ENCODE results near the gene OPN1LW.
"Not testable (repeated sequence)": the region's sequence is repeated elsewhere in the genome, so short reads cannot be mapped to it uniquely, and the experiment has no call there.

OPN1LW gene

DNA sequence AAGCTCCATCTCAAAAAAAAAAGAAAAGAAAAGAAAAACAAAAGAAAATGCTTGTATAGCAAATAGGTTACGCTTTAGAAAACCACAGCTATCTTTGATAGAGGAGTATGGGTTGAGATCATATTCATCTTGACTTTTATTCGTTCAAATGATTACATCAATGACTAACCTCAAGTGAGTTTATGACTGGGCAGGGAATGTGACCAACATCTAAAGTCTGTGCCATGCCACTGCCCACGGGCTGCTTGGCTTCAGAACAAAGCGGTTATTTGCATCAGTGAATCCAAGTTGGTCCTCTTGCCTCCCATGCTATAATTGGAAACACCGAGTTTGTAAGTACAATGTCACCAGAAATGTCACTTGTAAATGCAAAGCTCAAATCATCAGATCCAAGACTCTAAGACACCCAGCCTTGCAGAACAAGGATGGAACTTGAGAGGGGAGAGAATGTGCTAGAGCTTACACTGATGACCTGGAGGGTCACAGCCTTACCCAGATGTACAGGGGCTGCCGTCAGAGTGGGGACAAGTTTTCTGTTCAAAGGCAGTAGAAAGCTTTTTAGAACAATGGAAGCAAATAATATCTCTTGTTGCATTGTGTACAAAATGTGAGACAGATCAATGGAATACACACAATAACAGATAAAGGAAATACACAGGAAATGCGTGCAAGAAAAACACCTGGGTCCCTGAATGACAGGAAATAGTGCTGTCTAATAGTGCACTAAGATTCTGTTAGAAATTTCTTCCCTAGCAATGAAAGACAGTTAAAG lies 8.4 kb upstream of the OPN1LW start:
- no peak for DNase-seq

- peak; percentile 53 for DNase-seq
These were observed 7.3 kb upstream of the OPN1LW start for GRCh38 chrX:154136627-154137161.

- no peak for DNase-seq
These were observed 5.2 kb upstream of the OPN1LW start for GRCh38 chrX:154138857-154139256.

DNA sequence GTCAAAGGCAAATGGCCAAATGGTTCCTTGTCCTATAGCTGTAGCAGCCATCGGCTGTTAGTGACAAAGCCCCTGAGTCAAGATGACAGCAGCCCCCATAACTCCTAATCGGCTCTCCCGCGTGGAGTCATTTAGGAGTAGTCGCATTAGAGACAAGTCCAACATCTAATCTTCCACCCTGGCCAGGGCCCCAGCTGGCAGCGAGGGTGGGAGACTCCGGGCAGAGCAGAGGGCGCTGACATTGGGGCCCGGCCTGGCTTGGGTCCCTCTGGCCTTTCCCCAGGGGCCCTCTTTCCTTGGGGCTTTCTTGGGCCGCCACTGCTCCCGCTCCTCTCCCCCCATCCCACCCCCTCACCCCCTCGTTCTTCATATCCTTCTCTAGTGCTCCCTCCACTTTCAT lies 3.8 kb upstream of the OPN1LW start:
- no peak for DNase-seq

- DNase-seq = no peak
These were observed 3.3 kb upstream of the OPN1LW start for GRCh38 chrX:154140742-154141141.

DNA sequence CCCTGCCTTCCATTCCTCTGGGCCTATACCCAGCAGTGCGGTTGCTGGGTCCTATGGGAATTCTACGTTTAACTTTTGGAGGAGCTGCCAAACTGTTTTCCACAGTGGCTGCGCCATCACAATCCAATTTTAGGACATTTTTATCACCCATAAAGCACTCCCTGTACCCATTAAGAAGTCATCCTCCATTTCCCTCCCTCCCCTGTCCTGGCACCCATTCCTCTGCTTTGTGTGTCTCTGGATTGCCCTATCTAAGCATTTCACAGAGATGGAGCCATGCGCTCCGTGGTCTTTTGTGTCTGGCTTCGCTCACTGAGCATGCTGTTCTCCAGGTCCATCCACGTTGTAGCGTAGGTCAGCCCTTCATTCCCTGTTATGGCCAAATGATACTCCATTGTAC lies 1.7 kb upstream of the OPN1LW start:
- no peak for DNase-seq

- DNase-seq = no peak
These were observed 895 bp upstream of the OPN1LW start for GRCh38 chrX:154142950-154143745.

GRCh38 chrX:154151030-154151429 lies 7.0 kb downstream of the OPN1LW start:
- not testable (repeated sequence) for DNase-seq

DNA sequence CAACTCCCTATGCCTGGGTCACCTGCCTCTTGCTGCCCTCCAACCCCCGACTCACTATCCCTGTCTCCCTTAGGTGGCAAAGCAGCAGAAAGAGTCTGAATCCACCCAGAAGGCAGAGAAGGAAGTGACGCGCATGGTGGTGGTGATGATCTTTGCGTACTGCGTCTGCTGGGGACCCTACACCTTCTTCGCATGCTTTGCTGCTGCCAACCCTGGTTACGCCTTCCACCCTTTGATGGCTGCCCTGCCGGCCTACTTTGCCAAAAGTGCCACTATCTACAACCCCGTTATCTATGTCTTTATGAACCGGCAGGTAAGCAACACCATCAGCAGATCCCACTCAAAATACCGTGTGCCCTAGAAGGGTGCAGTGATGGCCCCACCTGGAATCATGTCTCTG lies 12.2 kb downstream of the OPN1LW start:
- not testable (repeated sequence) for DNase-seq

GRCh38 chrX:154157207-154157606 lies 13.2 kb downstream of the OPN1LW start:
- DNase-seq = not testable (repeated sequence)

DNA sequence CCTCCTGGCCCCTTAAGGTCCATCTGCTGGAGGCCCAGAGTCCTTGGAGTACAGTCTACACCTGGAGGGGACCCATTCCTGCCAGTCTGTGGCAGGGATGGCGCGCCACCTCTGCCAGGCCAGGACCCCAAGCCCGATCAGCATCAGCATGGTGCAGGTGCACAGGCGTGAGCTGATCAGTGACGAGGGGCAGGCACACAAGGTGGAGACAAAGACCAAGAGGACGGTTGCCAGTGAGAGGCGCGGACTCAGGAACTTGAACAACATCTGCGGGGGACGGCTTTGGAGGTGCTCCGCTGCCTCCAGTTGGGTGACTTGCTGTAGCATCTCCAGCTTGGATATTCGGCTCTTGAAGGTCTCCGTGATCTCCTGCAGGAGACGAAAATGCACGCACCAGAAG lies 15.3 kb downstream of the OPN1LW start:
- not testable (repeated sequence) for DNase-seq

DNA sequence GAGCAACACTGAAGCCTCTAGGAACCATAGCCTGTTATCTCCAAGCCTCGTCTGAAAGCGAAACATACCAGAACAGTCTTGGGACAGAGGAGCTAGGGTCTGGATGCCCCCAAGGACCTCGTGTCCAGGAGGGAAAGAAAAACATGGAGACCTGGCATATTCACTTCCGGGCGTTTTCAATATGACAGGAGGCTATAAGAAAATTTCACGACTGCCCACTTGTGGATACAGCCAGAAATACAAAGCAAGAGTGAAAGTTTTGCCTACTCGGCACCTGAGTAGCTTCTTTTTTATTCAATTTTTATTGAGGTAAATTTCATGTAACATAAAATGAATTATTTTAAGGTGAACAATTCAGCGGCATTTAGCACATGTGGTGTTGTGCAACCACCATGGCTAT lies 20.9 kb downstream of the OPN1LW start:
- not testable (repeated sequence) for DNase-seq

DNA sequence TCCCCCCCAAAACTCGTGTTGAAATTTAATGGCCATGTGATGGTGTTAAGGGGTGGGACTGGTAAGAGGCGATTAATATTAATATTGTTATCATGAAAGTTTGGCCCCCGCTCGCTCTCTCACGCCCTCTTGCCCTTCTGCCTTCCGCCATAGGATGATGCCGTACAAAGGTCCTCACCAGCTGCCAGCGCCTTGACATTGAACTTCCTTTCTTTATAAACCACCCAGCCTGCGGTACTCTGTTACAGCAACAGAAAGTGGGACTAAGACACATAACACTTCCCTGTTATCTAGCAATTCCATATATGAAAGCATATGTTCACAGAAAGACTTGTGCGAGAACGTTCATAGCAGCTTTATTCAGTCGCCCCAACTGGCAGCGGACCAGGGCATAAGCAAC lies 24.3 kb downstream of the OPN1LW start:
- DNase-seq = not testable (repeated sequence)

DNA sequence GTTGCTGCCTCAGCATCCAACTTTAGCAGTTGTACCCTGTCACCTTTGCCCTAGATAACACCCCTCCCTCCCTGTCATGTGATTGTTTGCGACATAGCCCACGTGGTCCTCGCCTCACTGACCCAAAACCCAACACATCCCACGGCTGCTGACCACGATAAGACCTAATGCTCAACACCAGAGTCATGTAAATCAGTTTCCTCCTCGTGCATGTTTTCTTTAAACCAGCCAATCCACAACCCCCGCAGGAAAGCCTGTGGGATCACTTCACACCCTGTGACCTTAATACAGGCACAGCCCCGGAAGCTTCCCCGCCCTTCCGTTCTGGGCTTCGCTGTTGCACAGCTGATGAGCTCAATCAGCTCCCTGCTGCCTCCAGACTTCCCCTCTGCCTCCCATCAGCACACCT lies 28.5 kb downstream of the OPN1LW start:
- not testable (repeated sequence) for DNase-seq

DNA sequence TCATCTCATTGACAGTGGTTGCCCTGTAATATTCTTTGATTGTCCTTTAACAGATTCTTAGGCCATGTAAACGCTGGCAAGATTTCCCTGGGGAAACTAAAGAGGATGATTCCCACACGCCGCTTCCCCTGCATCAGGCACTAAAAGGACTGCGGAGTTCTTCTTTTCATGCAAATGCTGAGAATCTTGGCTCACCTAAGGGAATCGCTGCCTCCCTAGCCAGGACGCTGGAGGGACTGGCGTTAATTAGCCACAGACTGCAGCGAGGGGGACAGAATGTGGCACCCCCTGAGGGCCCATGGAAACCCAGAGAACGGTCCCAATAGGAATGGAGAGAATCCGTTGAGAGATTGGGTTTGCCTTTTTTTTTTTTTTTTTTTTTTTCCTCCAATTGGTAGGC lies 30.3 kb downstream of the OPN1LW start:
- not testable (repeated sequence) for DNase-seq

DNA sequence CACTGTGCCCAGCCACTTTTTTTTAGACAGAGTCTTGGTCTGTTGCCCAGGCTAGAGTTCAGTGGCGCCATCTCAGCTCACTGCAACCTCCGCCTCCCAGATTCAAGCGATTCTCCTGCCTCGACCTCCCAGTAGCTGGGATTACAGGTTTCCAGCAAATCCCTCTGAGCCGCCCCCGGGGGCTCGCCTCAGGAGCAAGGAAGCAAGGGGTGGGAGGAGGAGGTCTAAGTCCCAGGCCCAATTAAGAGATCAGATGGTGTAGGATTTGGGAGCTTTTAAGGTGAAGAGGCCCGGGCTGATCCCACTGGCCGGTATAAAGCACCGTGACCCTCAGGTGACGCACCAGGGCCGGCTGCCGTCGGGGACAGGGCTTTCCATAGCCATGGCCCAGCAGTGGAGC lies 38.3 kb downstream of the OPN1LW start, which contains the start of gene OPN1MW:
TSS of gene OPN1MW (plus strand) at position 301 of the 400 bp plus-strand sequence. CDS start at position 383, 82 bp downstream.
- DNase-seq = not testable (repeated sequence)

DNA sequence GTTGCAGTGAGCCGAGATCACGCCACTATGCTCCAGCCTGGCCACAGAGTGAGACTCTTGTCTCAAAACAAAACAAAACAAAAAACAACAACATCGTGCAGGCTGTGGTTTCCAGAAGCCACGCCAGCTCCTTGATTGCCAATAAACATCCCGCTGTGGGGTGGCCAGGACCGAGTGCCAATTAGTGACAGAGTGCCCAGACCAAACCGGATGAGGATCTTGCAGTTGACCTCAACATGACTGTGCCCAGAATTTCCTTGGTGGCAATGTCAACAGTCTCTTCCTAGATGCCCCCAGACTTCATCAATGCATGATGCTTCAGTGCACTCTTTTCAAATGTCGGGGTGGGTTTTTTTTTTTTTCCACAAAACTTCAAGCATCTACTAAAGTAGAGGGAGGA lies 39.8 kb downstream of the OPN1LW start:
- DNase-seq = not testable (repeated sequence)

- DNase-seq = not testable (repeated sequence)
These were observed 48.8 kb downstream of the OPN1LW start for GRCh38 chrX:154192846-154193245.

- DNase-seq = not testable (repeated sequence)
These were observed 50.3 kb downstream of the OPN1LW start for GRCh38 chrX:154194316-154194715.

- DNase-seq = not testable (repeated sequence)
These were observed 52.4 kb downstream of the OPN1LW start for GRCh38 chrX:154196466-154196865.

Measured in activated T-cell treated with anti-CD3 and anti-CD28 coated beads for 4 hours (primary cell).